ENCODE measurements around the gene BRME1. TPM values are rescaled to one million over a fixed set of nuclear protein-coding genes. Genes with fewer than 3 reads are reported as not detected.

Gene BRME1
- total RNA-seq, 4 donors from 2014 or later, result 0.34 to 1.7 (median 1.0) TPM

GRCh38 chr19:13931391-13932148, 25.7 kb upstream of the BRME1 start:
- intact Hi-C loops (cut with DNase I), result no loop called here
- Histone ChIP-seq H3K27ac (no peak overlapping the region), H3K4me1 (no peaks in the 10 kb centered on the region), H3K9me3 (no peaks in the 10 kb centered on the region), H3K27me3 (peaks cover 8% of the 10 kb centered on the region), H3K36me3 (peaks cover 0 to 11% of the 10 kb centered on the region in 2 donors), H3K4me3 (replicated peaks in 1 of 3) (no peak overlapping the region)
- TF ChIP-seq CTCF (IDR thresholded peaks at IDR 0.05) (no peak), POLR2A (IDR thresholded peaks at IDR 0.05) (no peak)
- WGBS, 2 donors, result 88 to 94% methylated on average over 13 to 14 of the region's 30 CpGs
- DNase-seq, result no peak

GRCh38 chr19:13930402-13930801, 24.5 kb upstream of the BRME1 start:
- no peak for DNase-seq
- Histone ChIP-seq H3K27ac (no peak overlapping the region), H3K4me3 (replicated peaks in 1 of 3) (no peak overlapping the region), H3K4me1 (no peaks in the 10 kb centered on the region), H3K36me3 (peaks cover 0 to 14% of the 10 kb centered on the region in 2 donors), H3K9me3 (no peaks in the 10 kb centered on the region), H3K27me3 (peaks cover 1% of the 10 kb centered on the region)
- TF ChIP-seq POLR2A (IDR thresholded peaks at IDR 0.05), result no peak
- TF ChIP-seq CTCF (IDR thresholded peaks at IDR 0.05), result no peak
- intact Hi-C loops (cut with DNase I), result no loop called here
- 94% methylated on average over 2 to 6 of the region's 17 CpGs for WGBS, 2 donors

GRCh38 chr19:13929956-13930355, 24.0 kb upstream of the BRME1 start:
- no peaks in the 10 kb centered on the region for H3K4me1 ChIP-seq
- no peaks in the 10 kb centered on the region for H3K9me3 ChIP-seq
- TF ChIP-seq POLR2A (IDR thresholded peaks at IDR 0.05) (no peak), CTCF (IDR thresholded peaks at IDR 0.05) (no peak)
- H3K36me3 ChIP-seq, result peaks cover 0 to 14% of the 10 kb centered on the region in 2 donors
- H3K27me3 ChIP-seq, result no peaks in the 10 kb centered on the region
- DNase-seq, result no peak
- no peak overlapping the region for H3K4me3 ChIP-seq (replicated peaks in 1 of 3)
- 93 to 96% methylated on average over 11 of the region's 17 CpGs for WGBS, 2 donors
- intact Hi-C loops (cut with DNase I), result no loop called here
- no peak overlapping the region for H3K27ac ChIP-seq

GRCh38 chr19:13929340-13929739, 23.4 kb upstream of the BRME1 start:
- Histone ChIP-seq H3K27me3 (no peaks in the 10 kb centered on the region), H3K36me3 (peaks cover 0 to 14% of the 10 kb centered on the region in 2 donors), H3K4me1 (no peaks in the 10 kb centered on the region), H3K4me3 (replicated peaks in 1 of 3) (no peak overlapping the region), H3K27ac (no peak overlapping the region), H3K9me3 (no peaks in the 10 kb centered on the region)
- WGBS, 2 donors, result 92% methylated on average over 5 of the region's 12 CpGs; no CpG with 5 or more reads in 1 of the 2 donors
- no peak for TF ChIP-seq POLR2A (IDR thresholded peaks at IDR 0.05)
- TF ChIP-seq CTCF (IDR thresholded peaks at IDR 0.05), result no peak
- no peak for DNase-seq
- intact Hi-C loops (cut with DNase I), result no loop called here

- no peak for DNase-seq
- Histone ChIP-seq H3K4me3 (replicated peaks in 1 of 3) (no peak overlapping the region), H3K9me3 (no peaks in the 10 kb centered on the region), H3K27ac (no peak overlapping the region), H3K27me3 (no peaks in the 10 kb centered on the region), H3K36me3 (peaks cover 14 to 34% of the 10 kb centered on the region in 2 donors), H3K4me1 (no peaks in the 10 kb centered on the region)
- no peak for TF ChIP-seq CTCF (IDR thresholded peaks at IDR 0.05)
- TF ChIP-seq POLR2A (IDR thresholded peaks at IDR 0.05), result no peak
- intact Hi-C loops (cut with DNase I), result no loop called here
- 74 to 94% methylated on average over 8 of the region's 8 CpGs for WGBS, 2 donors
These were observed 20.8 kb upstream of the BRME1 start for GRCh38 chr19:13926715-13927114.
